AG10803 (cell line): ENCODE data around the gene OR52W1.

Experiments used
- DNase-seq: peaks from one replicate; pipeline ENCODE4 v3.0.0; 2010; ENCODE audit warnings: low read depth
- H3K4me3 ChIP-seq: 2 replicates; pipeline ENCODE4 v1.5.1; 2011; ENCODE audit warnings: mild to moderate bottlenecking, low read length, control low read depth
- CTCF ChIP-seq: conservative IDR thresholded peaks from 2 replicates; pipeline ENCODE4 v1.5.1; 2011; ENCODE audit warnings: mild to moderate bottlenecking, low read length, control low read depth, inconsistent platforms

The OR52W1 gene, protein sequence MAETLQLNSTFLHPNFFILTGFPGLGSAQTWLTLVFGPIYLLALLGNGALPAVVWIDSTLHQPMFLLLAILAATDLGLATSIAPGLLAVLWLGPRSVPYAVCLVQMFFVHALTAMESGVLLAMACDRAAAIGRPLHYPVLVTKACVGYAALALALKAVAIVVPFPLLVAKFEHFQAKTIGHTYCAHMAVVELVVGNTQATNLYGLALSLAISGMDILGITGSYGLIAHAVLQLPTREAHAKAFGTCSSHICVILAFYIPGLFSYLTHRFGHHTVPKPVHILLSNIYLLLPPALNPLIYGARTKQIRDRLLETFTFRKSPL

GRCh38 chr11:6199174-6199810, at the start of gene OR52W1:
OR52W1 (plus strand) TSS chr11:6199224; CDS start chr11:6199224, 0 bp downstream.
- DNase-seq: no peak
- TF ChIP-seq CTCF: no peak
- H3K4me3 ChIP-seq: no peak within 1 kb of the TSS

- no peak overlapping the region for H3K4me3 ChIP-seq
- no peak for DNase-seq
- TF ChIP-seq CTCF: no peak
These were observed 47.9 kb upstream of the OR52W1 start for GRCh38 chr11:6151117-6151516.

DNA sequence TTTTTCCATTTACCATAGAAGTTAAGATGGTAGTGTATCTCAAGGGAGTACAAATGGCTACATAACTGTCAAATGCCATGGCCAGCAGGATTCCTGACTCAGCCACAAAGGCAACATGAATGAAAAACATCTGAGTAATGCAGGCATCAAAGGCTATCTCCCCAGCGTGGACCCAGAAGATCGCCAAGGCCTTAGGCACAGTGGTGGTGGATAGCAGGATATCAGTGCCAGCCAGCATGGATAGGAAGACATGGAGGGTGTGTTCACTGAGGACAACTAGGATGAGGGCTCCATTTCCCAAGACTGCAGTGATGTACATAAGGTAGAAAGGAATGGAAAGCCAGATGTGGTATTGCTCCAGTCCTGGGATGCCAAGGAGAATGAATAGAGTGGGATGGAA, 46.9 kb upstream of the OR52W1 start:
- H3K4me3 ChIP-seq: no peak overlapping the region
- TF ChIP-seq CTCF: no peak
- no peak for DNase-seq

GRCh38 chr11:6156628-6157359, 42.2 kb upstream of the OR52W1 start:
- TF ChIP-seq CTCF: no peak

GRCh38 chr11:6170226-6170625, 28.8 kb upstream of the OR52W1 start, which contains the start of gene OR52B2:
OR52B2 (minus strand) TSS chr11:6170326; CDS start chr11:6170326, 0 bp downstream.
- no peak within 1 kb of the TSS for H3K4me3 ChIP-seq
- TF ChIP-seq CTCF: no peak
- DNase-seq: no peak

More at GRCh38 chr11:6156628-6157359, 42.2 kb upstream of the OR52W1 start:
- no peak overlapping the region for H3K4me3 ChIP-seq
- no peak for DNase-seq

GRCh38 chr11:6175440-6175839, 23.6 kb upstream of the OR52W1 start:
- no peak for TF ChIP-seq CTCF
- DNase-seq: no peak
- H3K4me3 ChIP-seq: no peak overlapping the region
